ENCODE measurements around the gene COQ10A. TPM values are rescaled to one million over a fixed set of nuclear protein-coding genes. Genes with fewer than 3 reads are reported as not detected.

The COQ10A gene
- total and polyA plus RNA-seq, 4 donors: 5.8 to 18.1 (median 12.4) TPM

- H3K36me3 ChIP-seq (ENCODE audit: control insufficient read depth in 4 of 4, insufficient read depth in 4 of 4, low read length in 4 of 4): peaks cover 28 to 75% (median 39%) of the 10 kb centered on the region in 4 donors
Measured at GRCh38 chr12:56242986-56243385, 23.8 kb upstream of the COQ10A start.

GRCh38 chr12:56243731-56244181 lies 23.0 kb upstream of the COQ10A start:
- 75 to 86% methylated on average over 3 of the region's 3 CpGs for WGBS, 2 donors
- no peak overlapping the region for H3K9ac ChIP-seq (ENCODE audit: insufficient read depth in 1 of 2, low read length in 2 of 2)
- no peaks in the 10 kb centered on the region for H3K9me3 ChIP-seq (ENCODE audit: control insufficient read depth in 4 of 4, insufficient read depth in 3 of 4, low read length in 3 of 4)
- H3K4me3 ChIP-seq: no peak overlapping the region
- ATAC-seq (ENCODE audit: insufficient read depth, low FRiP score) (no peak), DNase-seq (peak; percentile 53 to 70 (median 70))
- TF ChIP-seq CTCF (IDR thresholded peaks at IDR 0.05; ENCODE audit: control extremely low read depth, extremely low read depth): no peak
- no peaks in the 10 kb centered on the region for H3K27me3 ChIP-seq (ENCODE audit: control insufficient read depth in 3 of 3, insufficient read depth in 3 of 3, low read length in 2 of 3)
- H3K36me3 ChIP-seq (ENCODE audit: control insufficient read depth in 4 of 4, insufficient read depth in 4 of 4, low read length in 4 of 4): peaks cover 32 to 76% (median 41%) of the 10 kb centered on the region in 4 donors
- H3K27ac ChIP-seq (ENCODE audit: low read depth in 1 of 2, low read length in 1 of 2): no peak overlapping the region
- H3K4me1 ChIP-seq (ENCODE audit: control insufficient read depth in 5 of 5, insufficient read depth in 5 of 5, low read length in 5 of 5): peaks cover 0 to 8% (median 0%) of the 10 kb centered on the region in 5 donors

More at GRCh38 chr12:56242986-56243385, 23.8 kb upstream of the COQ10A start:
- DNase-seq (no peak), ATAC-seq (ENCODE audit: insufficient read depth, low FRiP score) (no peak)
- TF ChIP-seq CTCF (IDR thresholded peaks at IDR 0.05; ENCODE audit: control extremely low read depth, extremely low read depth): no peak
- H3K27me3 ChIP-seq (ENCODE audit: control insufficient read depth in 3 of 3, insufficient read depth in 3 of 3, low read length in 2 of 3): no peaks in the 10 kb centered on the region
- no peaks in the 10 kb centered on the region for H3K9me3 ChIP-seq (ENCODE audit: control insufficient read depth in 4 of 4, insufficient read depth in 3 of 4, low read length in 3 of 4)
- H3K4me1 ChIP-seq (ENCODE audit: control insufficient read depth in 5 of 5, insufficient read depth in 5 of 5, low read length in 5 of 5): peaks cover 0 to 8% (median 0%) of the 10 kb centered on the region in 5 donors
- H3K4me3 ChIP-seq: no peak overlapping the region
- H3K9ac ChIP-seq (ENCODE audit: insufficient read depth in 1 of 2, low read length in 2 of 2): no peak overlapping the region
- H3K27ac ChIP-seq (ENCODE audit: low read depth in 1 of 2, low read length in 1 of 2): no peak overlapping the region
- WGBS, 2 donors: 87 to 89% methylated on average over 13 of the region's 13 CpGs

- ATAC-seq (ENCODE audit: insufficient read depth, low FRiP score): no peak
- Histone ChIP-seq H3K4me3 (no peak overlapping the region), H3K27ac (ENCODE audit: low read depth in 1 of 2, low read length in 1 of 2) (no peak overlapping the region), H3K4me1 (ENCODE audit: control insufficient read depth in 5 of 5, insufficient read depth in 5 of 5, low read length in 5 of 5) (peaks cover 0 to 8% (median 0%) of the 10 kb centered on the region in 5 donors), H3K9ac (ENCODE audit: insufficient read depth in 1 of 2, low read length in 2 of 2) (no peak overlapping the region), H3K36me3 (ENCODE audit: control insufficient read depth in 4 of 4, insufficient read depth in 4 of 4, low read length in 4 of 4) (peaks cover 37 to 76% (median 44%) of the 10 kb centered on the region in 4 donors), H3K27me3 (ENCODE audit: control insufficient read depth in 3 of 3, insufficient read depth in 3 of 3, low read length in 2 of 3) (no peaks in the 10 kb centered on the region), H3K9me3 (ENCODE audit: control insufficient read depth in 4 of 4, insufficient read depth in 3 of 4, low read length in 3 of 4) (no peaks in the 10 kb centered on the region)
- no peak for DNase-seq
- 92 to 93% methylated on average over 14 of the region's 14 CpGs for WGBS, 2 donors
- TF ChIP-seq CTCF (IDR thresholded peaks at IDR 0.05; ENCODE audit: control extremely low read depth, extremely low read depth): no peak
Measured at GRCh38 chr12:56244494-56244893, 22.2 kb upstream of the COQ10A start.

- no peak overlapping the region for H3K9ac ChIP-seq (ENCODE audit: insufficient read depth in 1 of 2, low read length in 2 of 2)
- peaks cover 32 to 61% (median 45%) of the 10 kb centered on the region in 4 donors for H3K36me3 ChIP-seq (ENCODE audit: control insufficient read depth in 4 of 4, insufficient read depth in 4 of 4, low read length in 4 of 4)
- WGBS, 2 donors: 93 to 95% methylated on average over 16 of the region's 16 CpGs
- ATAC-seq (ENCODE audit: insufficient read depth, low FRiP score) (no peak), DNase-seq (no peak)
- H3K27me3 ChIP-seq (ENCODE audit: control insufficient read depth in 3 of 3, insufficient read depth in 3 of 3, low read length in 2 of 3): no peaks in the 10 kb centered on the region
- no peak for TF ChIP-seq CTCF (IDR thresholded peaks at IDR 0.05; ENCODE audit: control extremely low read depth, extremely low read depth)
- H3K9me3 ChIP-seq (ENCODE audit: control insufficient read depth in 4 of 4, insufficient read depth in 3 of 4, low read length in 3 of 4): no peaks in the 10 kb centered on the region
- H3K27ac ChIP-seq (ENCODE audit: low read depth in 1 of 2, low read length in 1 of 2): no peak overlapping the region
- no peak overlapping the region for H3K4me3 ChIP-seq
- peaks cover 0 to 8% (median 0%) of the 10 kb centered on the region in 5 donors for H3K4me1 ChIP-seq (ENCODE audit: control insufficient read depth in 5 of 5, insufficient read depth in 5 of 5, low read length in 5 of 5)
Measured at GRCh38 chr12:56247923-56248322, 18.8 kb upstream of the COQ10A start.
